Stimulated activated CD4-positive, alpha-beta T cell treated with anti-CD3 and anti-CD28 coated beads, Interleukin-15, amount 100 ng/mL, for 1 hour (primary cell): ENCODE results near the gene FOXO3.

Source experiments
- DNase-seq, 2 donors: peaks; one replicate each; pipeline ENCODE4 v3.0.0-alpha.2; 2020; ENCODE audit warnings: low read depth in 1 of 2, low spot score in 1 of 2

The FOXO3 gene

GRCh38 chr6:108626777-108627176 lies 66.1 kb downstream of the FOXO3 start:
- no peak for DNase-seq

GRCh38 chr6:108627692-108628550 lies 67.2 kb downstream of the FOXO3 start:
- no peak for DNase-seq

GRCh38 chr6:108630050-108630714 lies 69.5 kb downstream of the FOXO3 start:
- DNase-seq = no peak

- no peak for DNase-seq
Observed at GRCh38 chr6:108632441-108632840, 71.7 kb downstream of the FOXO3 start.

GRCh38 chr6:108633436-108633835 lies 72.7 kb downstream of the FOXO3 start:
- no peak for DNase-seq

GRCh38 chr6:108635505-108636226 lies 74.9 kb downstream of the FOXO3 start:
- no peak for DNase-seq

GRCh38 chr6:108637963-108638362 lies 77.2 kb downstream of the FOXO3 start:
- no peak for DNase-seq

- no peak for DNase-seq
Observed at GRCh38 chr6:108638993-108639392, 78.3 kb downstream of the FOXO3 start.

- DNase-seq = no peak
Observed at GRCh38 chr6:108640104-108640503, 79.4 kb downstream of the FOXO3 start.

- no peak for DNase-seq
Observed at GRCh38 chr6:108643184-108643583, 82.5 kb downstream of the FOXO3 start.

GRCh38 chr6:108644252-108644651 lies 83.5 kb downstream of the FOXO3 start:
- no peak for DNase-seq

GRCh38 chr6:108648191-108648590 lies 87.5 kb downstream of the FOXO3 start:
- DNase-seq = no peak

GRCh38 chr6:108650325-108650724 lies 89.6 kb downstream of the FOXO3 start:
- DNase-seq = no peak

GRCh38 chr6:108650781-108651180 lies 90.1 kb downstream of the FOXO3 start:
- no peak for DNase-seq

- DNase-seq = no peak
Observed at GRCh38 chr6:108651340-108652227, 90.9 kb downstream of the FOXO3 start.

- DNase-seq = no peak
Observed at GRCh38 chr6:108652375-108652774, 91.7 kb downstream of the FOXO3 start.

- DNase-seq = no peak
Observed at GRCh38 chr6:108653949-108654348, 93.2 kb downstream of the FOXO3 start.

GRCh38 chr6:108654465-108655106 lies 93.9 kb downstream of the FOXO3 start:
- DNase-seq = no peak

- no peak for DNase-seq
Observed at GRCh38 chr6:108655806-108656651, 95.3 kb downstream of the FOXO3 start.
